Stimulated activated CD8-positive, alpha-beta memory T cell treated with anti-CD3 and anti-CD28 coated beads, Interleukin-4, amount 100 ng/mL, for 1 hour (primary cell): ENCODE results near the gene FAM83D.

ENCODE experiments used
- DNase-seq, 2 donors: peaks; one replicate each; pipeline ENCODE4 v3.0.0-alpha.2; 2020; ENCODE audit warnings: low read depth in 2 of 2, low spot score in 1 of 2

Gene FAM83D

DNA sequence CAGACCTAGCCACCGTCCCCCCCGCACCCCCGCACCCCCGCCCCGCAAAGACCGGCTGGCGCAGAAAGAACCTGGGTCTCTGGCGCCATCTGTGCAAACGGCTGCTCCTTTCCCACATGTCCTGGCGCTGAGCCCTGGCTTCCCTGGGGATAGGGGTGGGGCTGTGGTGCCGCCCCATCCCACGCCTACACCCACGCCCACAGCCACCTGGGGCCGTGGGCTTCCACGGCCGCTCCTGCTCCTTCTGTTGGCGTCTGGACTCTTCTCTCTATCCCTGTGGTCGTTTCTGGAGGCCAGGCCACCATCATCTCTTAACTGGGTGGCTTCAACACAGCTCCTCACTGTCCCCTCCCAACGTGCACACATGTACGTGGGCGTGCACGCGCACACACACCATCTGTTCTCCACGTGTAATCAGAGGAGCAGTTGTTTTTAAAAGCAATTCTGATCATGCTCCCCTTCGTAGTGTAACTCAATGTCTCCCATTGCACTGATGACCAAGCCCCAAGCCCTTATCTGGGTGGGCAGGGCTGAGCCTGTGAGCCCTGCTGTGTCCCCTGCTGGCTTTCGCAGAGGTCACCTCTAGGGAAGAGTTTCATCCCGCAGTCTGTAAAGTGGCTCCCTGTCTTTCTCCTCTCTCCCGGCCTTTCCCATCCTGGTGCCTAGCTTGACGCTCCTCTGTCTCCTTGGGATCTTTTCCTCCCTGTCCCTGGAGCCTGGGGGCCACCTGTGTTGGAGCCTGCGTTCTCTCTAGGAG is 31.9 kb upstream of the FAM83D start:
- no peak for DNase-seq

DNA sequence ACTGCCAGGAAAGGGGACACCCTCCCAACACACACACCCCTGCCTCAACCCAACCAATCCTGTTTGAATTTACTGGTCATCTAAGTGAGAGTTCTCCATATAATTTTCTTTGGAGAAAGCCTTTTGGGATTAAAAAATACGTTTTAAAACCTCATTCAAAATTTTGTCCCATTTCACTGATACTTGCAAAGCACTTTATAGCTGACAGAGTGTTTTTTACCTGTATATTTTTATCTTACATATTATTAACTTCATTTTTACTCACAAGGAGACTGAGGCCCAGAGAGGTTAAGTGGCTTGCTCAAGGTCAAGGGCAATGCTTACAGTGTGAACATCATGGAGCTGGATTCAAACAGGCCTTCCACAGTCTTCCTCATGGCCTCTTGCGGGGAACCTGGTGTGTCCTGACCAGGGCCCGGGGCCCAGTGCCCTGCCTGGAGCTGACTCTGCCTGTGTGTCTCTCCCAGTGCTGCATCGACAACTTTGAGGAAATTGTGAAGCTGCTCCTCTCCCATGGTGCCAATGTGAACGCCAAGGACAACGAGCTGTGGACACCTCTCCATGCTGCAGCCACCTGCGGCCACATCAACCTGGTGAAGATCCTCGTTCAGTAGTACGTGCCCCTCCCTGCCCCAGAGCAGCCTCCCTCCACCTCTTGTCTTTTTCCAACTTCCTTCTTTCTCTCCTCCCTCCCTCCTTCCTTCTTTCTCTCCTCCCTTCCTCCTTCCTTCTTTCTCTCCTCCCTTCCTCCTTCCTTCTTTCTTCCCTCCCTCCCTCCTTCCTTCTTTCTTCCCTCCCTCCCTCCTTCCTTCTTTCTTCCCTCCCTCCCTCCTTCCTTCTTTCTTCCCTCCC is 30.9 kb upstream of the FAM83D start:
- no peak for DNase-seq

DNA sequence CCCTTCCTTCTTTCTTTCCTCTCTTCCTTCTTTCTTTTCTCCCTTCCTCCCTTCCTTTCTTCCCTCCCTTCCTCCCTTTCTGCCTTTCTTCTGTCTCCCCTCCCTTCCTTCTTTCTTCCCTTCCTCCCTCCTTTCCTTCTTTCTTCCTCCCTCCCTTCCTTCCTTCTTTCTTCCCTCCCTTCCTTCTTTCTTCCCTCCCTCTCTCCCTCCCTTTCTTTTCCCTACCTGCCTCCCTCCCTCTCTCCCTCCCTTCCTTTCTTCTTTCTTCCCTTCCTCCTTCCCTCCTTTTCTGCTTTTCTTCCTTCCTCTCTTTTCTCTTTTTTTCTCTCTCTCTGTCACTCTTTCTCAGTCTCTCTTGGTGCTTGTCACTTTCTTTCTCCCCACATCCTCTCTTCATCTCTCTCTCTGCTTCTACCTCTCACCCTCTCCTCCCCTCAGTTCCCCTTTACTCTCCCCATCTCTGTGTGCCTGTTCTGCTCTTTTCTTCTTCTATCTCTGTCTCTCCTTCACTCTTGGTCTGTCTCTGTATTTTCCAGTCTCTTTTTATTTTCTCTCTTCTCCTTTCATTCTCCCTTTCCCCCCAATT is 30.1 kb upstream of the FAM83D start:
- DNase-seq = no peak

DNA sequence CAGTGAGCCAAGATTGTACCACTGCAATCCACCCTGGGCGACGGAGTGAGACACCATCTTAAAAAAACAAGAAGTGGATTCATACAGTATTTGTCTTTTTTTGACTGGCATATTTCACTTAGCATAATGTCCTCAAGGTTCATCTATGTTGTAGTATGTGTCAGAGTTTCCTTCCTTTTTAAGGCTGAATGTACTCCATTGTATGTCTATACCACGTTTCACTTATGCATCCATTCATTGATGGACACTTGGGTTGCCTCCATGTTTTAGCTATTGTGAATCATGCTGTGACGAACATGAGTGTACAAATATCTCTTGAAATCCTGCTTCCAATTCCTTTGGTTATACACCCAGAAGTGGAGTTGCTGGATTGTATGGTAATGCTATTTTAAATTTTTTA is 28.9 kb upstream of the FAM83D start:
- DNase-seq = no peak

DNA sequence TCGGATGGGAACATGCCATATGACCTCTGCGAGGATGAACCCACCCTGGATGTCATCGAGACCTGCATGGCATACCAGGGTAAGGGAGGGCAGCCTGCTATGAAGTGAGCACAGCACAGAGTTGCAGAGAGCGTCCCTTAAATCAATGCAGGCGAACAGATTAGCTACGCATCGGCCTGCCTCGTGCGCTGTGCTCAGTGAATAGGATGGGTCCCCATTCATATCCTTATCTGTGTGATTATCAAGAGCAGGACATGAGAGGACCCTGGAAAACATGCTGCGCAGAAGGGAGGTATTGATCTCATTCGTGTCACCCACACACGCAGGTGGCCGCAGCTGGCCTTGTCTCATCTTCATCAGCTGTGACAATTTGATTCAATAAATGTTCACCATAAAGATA is 25.6 kb upstream of the FAM83D start:
- DNase-seq = no peak

DNA sequence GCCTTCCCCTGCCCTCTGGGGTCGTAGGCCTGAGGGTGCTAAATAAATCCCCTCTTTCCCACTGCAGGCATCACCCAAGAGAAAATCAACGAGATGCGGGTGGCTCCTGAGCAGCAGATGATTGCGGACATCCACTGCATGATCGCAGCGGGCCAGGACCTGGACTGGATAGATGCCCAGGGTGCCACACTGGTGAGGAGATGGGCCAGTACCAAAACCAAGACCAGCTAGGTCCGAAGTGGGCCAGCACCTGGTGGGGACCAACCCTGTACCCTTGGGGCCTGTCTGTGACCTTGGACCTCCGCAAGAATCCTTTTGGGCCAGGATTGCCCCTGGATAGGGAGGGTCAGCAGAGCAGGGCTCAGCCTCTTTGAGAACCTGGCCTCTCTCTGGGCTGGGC is 23.6 kb upstream of the FAM83D start:
- DNase-seq = no peak

DNA sequence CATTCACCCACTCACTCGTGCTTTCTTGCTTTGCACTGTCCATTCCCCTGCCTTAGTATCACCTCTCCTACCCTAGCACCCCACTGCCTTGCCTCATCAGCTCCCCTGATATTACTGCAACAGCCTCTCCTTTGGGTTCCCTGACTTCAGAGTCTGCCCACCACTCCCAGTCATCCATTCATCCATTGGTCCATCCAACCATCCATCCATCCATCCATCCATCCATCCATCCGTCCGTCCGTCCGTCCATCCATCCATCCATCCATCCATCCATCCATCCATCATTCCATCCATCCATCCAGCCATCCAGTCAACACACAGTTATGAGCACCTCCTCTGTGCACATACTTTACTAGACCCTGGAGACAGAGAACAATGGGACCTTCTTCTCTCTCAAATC is 22.9 kb upstream of the FAM83D start:
- DNase-seq = no peak

DNA sequence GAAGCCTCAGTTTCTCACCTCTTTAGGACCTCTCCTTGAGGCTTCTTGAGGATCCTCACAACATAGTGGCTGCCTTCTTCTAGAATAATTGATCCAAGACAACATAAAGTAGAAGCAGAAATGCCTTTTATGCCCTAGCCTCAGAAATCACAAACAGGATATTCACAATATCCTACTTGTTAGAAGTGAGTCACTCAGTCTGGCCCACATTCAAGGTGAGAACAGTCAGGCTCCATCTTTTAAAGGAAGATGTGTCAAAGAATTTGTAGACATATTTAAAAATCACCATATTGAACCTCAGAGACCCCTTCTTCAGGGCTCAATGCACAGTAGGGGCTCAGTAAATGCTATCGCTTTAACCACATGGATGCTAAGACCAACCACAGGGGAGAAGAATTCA is 20.8 kb upstream of the FAM83D start:
- DNase-seq = no peak

DNA sequence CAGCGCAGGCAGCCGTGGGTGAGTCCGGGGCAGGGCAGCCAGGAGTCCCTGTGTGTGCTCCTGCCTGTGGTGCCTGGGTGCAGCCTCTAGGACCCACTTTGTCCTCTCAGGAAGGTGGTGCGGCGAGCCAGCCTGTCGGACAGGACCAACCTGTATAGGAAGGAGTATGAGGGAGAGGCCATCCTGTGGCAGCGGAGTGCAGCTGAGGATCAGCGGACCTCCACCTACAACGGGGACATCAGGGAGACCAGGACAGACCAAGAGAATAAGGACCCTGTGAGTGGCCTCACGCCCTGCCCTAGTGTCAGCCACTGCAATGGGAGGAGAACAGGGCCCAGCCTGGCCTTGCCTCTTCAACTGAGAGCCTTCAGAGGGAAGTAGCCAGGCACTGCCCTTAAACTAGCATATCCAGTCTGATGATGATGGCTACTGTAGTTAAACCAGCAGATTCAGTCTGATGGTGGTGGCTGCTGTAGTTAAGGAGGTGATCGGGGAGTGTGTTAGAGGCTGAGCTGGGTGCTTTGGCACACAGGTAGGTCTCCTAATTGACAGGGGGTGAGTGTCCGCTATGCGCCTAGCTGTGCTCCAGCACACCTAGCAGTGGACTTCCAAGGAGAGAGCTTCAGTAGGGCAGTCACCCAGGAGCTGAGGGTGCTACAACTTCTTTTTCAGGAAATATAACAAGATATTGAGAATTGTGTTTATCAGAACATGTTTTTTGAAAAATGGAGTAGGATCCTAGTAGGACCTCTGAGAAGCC is 18.1 kb upstream of the FAM83D start:
- DNase-seq = no peak

DNA sequence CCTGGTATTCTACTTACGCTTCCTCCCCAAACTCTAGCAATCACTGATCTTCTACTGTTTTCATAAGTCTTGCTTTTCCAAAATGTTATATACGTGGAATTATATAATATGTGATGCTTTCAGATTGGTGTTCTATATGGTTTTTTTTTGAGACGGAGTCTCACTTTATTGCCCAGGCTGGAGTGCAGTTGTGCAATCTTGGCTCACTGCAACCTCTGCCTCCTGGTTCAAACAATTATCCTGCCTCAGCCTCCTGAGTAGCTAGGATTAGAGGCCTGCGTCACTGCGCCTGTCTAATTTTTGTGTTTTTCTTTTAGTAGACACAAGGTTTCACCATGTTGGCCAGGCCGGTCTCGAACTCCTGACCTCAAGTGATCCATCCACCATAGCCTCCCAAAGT is 10.9 kb upstream of the FAM83D start:
- no peak for DNase-seq

DNA sequence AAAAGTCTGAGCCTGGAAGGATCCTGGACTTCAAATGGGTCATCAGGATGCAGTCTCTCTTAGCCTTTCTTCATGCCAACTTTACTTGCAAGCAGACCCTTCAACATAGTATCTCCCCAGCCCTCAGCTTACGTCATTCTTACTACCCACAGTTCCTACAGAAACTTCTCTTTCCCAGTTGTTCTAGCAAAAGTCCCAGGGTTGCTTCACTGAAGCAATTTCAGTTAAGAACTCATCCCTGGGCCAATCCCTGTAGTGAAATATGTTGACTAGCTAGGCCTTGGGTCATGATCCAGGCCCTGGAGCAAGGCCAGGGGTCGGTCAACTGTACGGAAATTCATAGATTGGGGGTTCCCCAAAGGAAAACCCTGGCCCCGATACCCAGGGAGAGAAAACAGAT is 8.6 kb upstream of the FAM83D start:
- no peak for DNase-seq

DNA sequence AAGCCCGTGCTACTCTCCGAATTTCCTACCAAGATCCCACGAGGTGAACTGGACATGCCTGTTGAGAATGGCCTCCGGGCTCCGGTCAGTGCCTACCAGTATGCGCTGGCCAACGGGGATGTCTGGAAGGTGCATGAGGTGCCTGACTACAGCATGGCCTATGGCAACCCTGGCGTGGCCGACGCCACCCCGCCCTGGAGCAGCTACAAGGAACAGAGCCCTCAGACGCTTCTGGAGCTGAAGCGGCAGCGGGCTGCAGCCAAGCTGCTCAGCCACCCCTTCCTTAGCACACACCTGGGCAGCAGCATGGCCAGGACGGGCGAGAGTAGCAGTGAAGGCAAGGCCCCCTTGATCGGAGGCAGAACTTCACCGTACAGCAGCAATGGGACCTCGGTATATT is 8.0 kb upstream of the FAM83D start:
- DNase-seq = no peak

DNA sequence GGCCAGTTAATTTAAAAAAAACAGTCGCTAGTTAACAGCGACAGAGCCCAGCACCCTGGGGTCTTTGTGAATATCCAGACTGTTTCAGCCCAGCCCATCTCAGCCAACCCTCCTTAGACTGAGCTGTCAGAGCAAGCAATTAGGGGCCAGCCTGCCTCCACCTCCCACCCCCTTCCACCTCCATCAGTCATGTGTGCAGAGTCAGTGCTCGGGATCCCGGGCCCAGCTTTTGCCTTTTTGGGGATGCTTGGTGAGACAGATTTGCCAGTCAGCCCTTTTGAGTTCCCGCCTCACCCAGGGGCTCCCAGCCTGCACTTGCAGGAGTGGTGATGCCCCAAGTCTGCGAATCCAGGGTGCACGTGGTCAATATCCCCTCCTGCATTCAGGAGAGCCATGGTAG is 6.5 kb upstream of the FAM83D start:
- no peak for DNase-seq

DNA sequence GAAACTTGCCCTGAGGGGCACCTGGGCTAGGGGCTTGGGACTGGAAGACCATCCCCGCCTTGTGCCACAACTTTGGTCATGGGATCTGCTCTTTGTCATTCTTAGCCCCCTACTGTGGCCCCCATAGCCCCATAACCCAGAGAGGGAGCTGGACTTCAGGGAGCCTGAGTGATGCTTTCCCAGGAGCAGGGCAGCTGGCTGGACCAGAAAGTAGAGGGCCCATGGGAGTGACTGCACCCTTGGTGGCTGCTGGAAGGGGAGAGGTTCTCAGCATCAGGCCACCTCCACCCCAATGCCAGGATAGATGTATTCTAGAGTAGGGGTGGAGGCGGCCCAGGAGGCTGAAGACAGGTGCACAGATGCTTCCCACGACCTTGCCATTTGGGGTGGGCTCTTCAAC is 5.8 kb upstream of the FAM83D start:
- DNase-seq = no peak

DNA sequence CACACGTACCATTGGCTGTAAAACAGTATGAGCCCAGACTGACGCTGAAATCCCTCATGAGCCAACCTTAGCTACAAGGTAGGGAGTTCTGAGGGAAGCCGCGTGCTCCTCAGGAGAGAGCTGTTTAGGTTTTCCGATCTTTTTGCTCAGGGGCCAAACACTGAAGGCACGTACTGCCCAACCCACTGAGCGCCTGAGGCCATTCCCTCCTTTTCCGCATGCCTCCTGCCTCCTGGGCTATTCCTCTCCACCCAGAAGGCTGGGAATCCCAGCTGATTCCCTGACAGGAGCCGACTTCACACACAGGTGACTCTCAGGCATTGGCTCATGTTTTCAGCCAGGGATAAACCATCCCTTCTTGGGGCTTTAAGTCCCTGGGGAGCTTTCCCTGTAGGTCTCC is 5.4 kb upstream of the FAM83D start:
- no peak for DNase-seq

DNA sequence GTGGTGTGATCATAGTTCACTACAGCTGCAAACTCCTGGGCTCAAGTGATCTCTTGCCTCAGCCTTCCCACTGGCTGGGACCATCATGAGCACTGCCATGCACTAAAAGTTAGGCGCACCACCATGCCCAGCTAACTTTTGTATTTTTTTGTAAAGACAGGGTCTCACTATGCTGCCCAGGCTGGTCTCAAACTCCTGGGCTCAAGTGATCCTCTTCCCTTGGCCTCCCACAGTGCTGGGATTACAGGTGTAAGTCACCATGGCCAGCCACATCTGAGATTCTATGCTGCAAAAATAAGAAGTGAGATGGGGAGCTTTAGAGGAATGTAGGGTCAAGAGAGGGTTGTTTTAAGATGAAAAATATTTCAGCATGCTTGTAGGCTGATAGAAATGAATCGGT is 1.5 kb upstream of the FAM83D start:
- no peak for DNase-seq

DNA sequence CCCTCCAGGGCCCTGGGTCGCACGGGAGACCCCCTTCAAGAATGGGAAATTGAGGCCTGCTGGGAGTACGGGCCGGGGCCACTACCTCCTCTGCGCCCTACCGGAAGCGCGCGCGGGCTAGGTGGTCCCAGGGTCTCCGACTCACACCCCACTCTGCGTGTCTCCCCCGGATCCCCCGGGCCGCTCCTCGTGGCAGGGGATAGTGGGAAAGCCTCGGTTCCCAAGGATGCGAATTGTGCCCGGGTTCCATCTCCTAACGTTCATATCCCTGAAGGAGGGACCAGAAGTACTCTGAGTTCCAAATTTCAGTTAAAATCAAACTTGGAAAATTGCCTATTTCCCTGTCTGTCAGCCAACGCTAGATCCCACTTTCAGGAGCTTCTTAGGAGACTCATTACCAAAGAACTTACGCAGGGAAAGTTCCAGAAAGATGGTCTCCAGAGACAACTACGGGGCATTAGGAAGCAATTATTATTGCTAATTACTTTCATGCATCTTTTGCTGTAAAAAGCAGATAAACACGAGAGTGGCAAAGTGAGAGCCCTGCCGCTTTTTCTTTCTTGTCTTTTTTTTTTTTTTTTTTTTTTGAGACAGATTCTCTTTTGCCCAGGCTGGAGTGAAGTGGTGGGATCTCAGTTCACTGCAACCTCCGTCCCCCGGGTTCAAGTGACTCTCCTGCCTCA is 858 bp downstream of the FAM83D start:
- no peak for DNase-seq

DNA sequence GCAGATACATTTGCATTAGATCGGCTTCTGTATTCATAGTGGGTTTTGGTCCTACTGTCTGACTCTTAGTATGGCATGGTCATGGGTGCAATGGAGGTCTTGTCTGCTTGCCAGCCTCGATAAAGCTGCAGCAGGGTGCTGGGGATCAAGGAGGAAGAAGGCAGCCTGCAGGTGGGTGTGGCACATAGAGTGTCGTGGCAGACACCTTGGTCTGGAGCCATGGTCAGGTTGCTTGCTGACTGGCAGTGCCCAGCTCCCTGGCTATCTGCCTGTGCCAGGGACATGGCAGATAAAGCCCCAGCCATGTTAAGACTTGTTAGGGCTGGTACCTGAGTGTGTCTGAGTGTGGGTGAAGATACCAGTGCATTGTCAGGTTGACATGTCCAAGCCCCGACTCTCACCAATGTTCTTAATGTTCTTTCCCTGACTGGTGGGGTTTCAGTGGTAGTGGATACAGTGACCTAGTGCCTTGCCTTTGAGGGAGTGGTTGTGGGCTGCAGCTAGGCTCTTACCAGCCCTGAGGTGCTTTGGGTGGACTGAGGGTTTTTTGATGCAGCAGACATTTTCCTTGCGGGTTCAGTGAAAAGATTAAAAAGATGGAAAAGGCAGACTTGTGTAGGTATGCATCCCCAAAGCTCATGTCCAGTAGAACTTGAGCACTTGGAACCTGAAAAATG is 1.8 kb downstream of the FAM83D start:
- no peak for DNase-seq

DNA sequence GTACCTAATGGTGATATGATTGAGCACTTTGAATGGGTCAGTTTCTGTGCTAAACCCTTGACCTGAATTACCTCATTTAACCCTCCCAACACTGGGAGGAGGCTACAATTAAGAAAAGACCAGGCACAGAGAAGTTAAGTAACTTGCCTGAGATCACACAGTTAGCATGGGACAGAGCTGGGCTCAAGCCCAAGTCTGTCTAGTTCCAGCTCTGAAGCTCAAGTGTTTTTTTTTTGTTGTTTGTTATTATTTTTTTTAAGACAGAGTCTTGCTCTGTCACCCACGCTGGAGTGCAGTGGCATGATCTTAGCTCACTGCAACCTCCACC is 4.0 kb downstream of the FAM83D start:
- DNase-seq = no peak

DNA sequence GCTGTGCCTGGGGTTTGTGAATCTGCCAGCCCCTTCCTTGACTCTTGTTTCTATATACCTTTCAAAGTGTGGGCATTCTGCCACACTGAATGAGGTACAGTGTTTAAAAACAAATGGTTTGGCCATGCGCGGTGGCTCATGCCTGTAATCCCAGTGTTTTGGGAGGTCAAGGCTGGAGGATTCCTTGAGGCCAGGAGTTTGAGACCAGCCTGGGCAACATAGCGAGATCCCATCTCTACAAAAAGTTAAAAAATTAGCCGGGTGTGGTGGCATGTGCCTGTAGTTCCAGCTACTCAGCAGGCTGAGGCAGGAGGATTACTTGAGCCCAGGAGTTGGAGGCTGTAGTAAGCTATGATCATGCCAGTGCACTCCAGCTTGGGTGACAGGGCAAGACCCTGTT is 5.8 kb downstream of the FAM83D start:
- DNase-seq = no peak
